ENCODE measurements around the gene SASH3. TPM values are rescaled to one million over a fixed set of nuclear protein-coding genes. Genes with fewer than 3 reads are reported as not detected.
A peak's percentile ranks its signal among the peaks of the same experiment; 100 is the strongest.

The SASH3 gene
- polyA plus RNA-seq, 1 of the 3 experiments (the other 2 are of a cell fraction): not detected

DNA sequence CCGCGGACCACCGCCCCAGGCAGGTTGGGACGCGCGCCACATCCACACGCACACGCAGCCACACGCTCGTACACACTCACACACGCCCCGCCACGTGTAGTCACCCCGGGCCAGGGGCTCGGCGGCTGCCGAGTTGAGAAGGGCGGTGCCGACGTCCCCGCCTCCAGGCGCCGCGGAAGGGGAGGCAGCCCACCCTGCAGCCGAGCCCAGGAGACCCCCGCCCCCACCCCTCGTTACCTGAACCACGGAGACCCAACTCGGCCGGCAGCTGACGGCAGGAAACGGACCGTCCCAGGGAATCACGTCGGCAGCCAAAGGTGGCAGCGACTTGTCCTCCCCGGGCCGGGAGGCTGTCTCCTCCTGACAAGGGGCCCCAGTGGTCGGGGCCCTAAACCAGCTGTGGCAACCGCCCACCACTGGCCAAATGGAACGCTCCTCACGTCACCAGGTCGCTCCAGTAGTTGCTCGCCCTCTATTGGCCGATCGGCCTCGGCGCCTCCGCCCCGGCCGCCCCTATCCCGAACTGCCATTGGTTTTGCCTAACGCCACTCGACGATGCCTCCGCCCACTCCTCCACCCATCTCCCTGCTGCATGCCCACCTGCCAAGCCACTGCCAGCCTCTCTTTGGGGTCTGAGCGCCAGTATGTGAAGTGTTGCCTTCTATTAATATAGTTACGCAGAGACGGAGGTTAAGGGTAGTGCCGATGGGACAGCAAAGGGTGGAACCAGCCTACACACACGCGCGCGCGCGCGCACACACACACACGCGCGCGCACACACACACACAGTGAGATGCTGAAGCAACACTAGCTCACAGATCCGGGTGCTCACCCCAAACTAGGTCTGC, 63.9 kb downstream of the SASH3 start, which contains the start of gene ZDHHC9 (continued):
- TF ChIP-seq, protein P1, sequence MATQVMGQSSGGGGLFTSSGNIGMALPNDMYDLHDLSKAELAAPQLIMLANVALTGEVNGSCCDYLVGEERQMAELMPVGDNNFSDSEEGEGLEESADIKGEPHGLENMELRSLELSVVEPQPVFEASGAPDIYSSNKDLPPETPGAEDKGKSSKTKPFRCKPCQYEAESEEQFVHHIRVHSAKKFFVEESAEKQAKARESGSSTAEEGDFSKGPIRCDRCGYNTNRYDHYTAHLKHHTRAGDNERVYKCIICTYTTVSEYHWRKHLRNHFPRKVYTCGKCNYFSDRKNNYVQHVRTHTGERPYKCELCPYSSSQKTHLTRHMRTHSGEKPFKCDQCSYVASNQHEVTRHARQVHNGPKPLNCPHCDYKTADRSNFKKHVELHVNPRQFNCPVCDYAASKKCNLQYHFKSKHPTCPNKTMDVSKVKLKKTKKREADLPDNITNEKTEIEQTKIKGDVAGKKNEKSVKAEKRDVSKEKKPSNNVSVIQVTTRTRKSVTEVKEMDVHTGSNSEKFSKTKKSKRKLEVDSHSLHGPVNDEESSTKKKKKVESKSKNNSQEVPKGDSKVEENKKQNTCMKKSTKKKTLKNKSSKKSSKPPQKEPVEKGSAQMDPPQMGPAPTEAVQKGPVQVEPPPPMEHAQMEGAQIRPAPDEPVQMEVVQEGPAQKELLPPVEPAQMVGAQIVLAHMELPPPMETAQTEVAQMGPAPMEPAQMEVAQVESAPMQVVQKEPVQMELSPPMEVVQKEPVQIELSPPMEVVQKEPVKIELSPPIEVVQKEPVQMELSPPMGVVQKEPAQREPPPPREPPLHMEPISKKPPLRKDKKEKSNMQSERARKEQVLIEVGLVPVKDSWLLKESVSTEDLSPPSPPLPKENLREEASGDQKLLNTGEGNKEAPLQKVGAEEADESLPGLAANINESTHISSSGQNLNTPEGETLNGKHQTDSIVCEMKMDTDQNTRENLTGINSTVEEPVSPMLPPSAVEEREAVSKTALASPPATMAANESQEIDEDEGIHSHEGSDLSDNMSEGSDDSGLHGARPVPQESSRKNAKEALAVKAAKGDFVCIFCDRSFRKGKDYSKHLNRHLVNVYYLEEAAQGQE (IDR thresholded peaks at IDR 0.05; ENCODE audit: low read depth, low read length): no peak
- TF ChIP-seq, protein P2, sequence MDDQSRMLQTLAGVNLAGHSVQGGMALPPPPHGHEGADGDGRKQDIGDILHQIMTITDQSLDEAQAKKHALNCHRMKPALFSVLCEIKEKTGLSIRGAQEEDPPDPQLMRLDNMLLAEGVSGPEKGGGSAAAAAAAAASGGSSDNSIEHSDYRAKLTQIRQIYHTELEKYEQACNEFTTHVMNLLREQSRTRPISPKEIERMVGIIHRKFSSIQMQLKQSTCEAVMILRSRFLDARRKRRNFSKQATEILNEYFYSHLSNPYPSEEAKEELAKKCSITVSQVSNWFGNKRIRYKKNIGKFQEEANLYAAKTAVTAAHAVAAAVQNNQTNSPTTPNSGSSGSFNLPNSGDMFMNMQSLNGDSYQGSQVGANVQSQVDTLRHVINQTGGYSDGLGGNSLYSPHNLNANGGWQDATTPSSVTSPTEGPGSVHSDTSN (IDR thresholded peaks at IDR 0.05): peak; percentile 95
- TF ChIP-seq SMC3 (IDR thresholded peaks at IDR 0.05; ENCODE audit: low read depth, low read length): no peak
- TF ChIP-seq GABPA (IDR thresholded peaks at IDR 0.05; ENCODE audit: low read depth): no peak
- no peak for TF ChIP-seq RCOR1 (IDR thresholded peaks at IDR 0.05; ENCODE audit: low read length)
- TF ChIP-seq YY1 (IDR thresholded peaks at IDR 0.05; ENCODE audit: low read depth): no peak
- TF ChIP-seq MEF2A (IDR thresholded peaks at IDR 0.05; ENCODE audit: borderline replicate concordance, low read depth): no peak

Small RNAs within 50 kb of the gene (small RNA-seq; reads per million reads assigned to genes)
- 0 reads per million in 7 experiments for gene RF00017

Other genes with a start within 250 kb of the SASH3 start
- gene OCRL, start 239.7 kb upstream of the SASH3 start, polyA plus RNA-seq (2012; rRNA removed): 18.6 and 23.3 TPM in 2 replicates
- gene APLN, start 125.0 kb upstream of the SASH3 start, polyA plus RNA-seq (2012; rRNA removed): 0.71 and 0.82 TPM in 2 replicates
- 0.19 and 0.21 TPM in 2 replicates for gene XPNPEP2, start 41.0 kb upstream of the SASH3 start, polyA plus RNA-seq (2012; rRNA removed)
- 8.1 and 12.2 TPM in 2 replicates for gene ZDHHC9, start 63.9 kb downstream of the SASH3 start, polyA plus RNA-seq (2012; rRNA removed)
- gene UTP14A, start 126.2 kb downstream of the SASH3 start, polyA plus RNA-seq (2012; rRNA removed): 25.4 and 31.7 TPM in 2 replicates
- gene BCORL1, start 202.7 kb downstream of the SASH3 start, polyA plus RNA-seq (2012; rRNA removed): 1.5 and 4.2 TPM in 2 replicates